Measurements from ENCODE around the gene NDOR1. TPM values are rescaled to one million over a fixed set of nuclear protein-coding genes. Genes with fewer than 3 reads are reported as not detected.

The NDOR1 gene
- total and polyA plus RNA-seq, 2 experiments from 2014 or later, result 7.8 to 12.3 TPM

- no peaks in the 10 kb centered on the region for H3K9me2 ChIP-seq (replicated peaks; ENCODE audit: insufficient read depth)
- WGBS (ENCODE audit: low lambda C conversion rate, missing lambda C conversion rate), result 90% methylated on average over 3 of the region's 4 CpGs
- H3K27me3 ChIP-seq, result peaks cover 83% of the 10 kb centered on the region
- H3K4me2 ChIP-seq, result no peak overlapping the region
- H3K9me3 ChIP-seq (ENCODE audit: low read depth), result no peaks in the 10 kb centered on the region
- no peaks in the 10 kb centered on the region for H3K36me3 ChIP-seq (replicated peaks; ENCODE audit: insufficient read depth, low read depth)
- H3K4me3 ChIP-seq, result no peak overlapping the region
- no peak overlapping the region for H2AFZ ChIP-seq
- H4K20me1 ChIP-seq (ENCODE audit: insufficient read depth, poor library complexity, severe bottlenecking), result no peaks in the 10 kb centered on the region
- H3K4me1 ChIP-seq (ENCODE audit: insufficient read depth), result peaks cover 10% of the 10 kb centered on the region
- DNase-seq (ENCODE audit: low spot score), result no peak
- no peak overlapping the region for H3K27ac ChIP-seq
- no peak for TF ChIP-seq CTCF (IDR thresholded peaks at IDR 0.05; ENCODE audit: poor library complexity)
- TF ChIP-seq EZH2phosphoT487 (IDR thresholded peaks at IDR 0.05; ENCODE audit: low read depth, severe bottlenecking, unreplicated experiment), result no peak
- no peak for TF ChIP-seq EZH2 (IDR thresholded peaks at IDR 0.05; ENCODE audit: borderline replicate concordance)
- no peaks in the 10 kb centered on the region for H3K79me2 ChIP-seq
Measured at GRCh38 chr9:137158625-137159024, 46.9 kb upstream of the NDOR1 start.

GRCh38 chr9:137159105-137160053, 46.1 kb upstream of the NDOR1 start:
- Histone ChIP-seq H3K79me2 (no peaks in the 10 kb centered on the region), H3K27ac (no peak overlapping the region), H3K4me3 (no peak overlapping the region), H4K20me1 (ENCODE audit: insufficient read depth, poor library complexity, severe bottlenecking) (no peaks in the 10 kb centered on the region), H3K36me3 (replicated peaks; ENCODE audit: insufficient read depth, low read depth) (no peaks in the 10 kb centered on the region), H3K4me2 (no peak overlapping the region), H3K27me3 (peaks cover 90% of the 10 kb centered on the region), H2AFZ (no peak overlapping the region), H3K9me2 (replicated peaks; ENCODE audit: insufficient read depth) (no peaks in the 10 kb centered on the region), H3K4me1 (ENCODE audit: insufficient read depth) (peaks cover 10% of the 10 kb centered on the region), H3K9me3 (ENCODE audit: low read depth) (no peaks in the 10 kb centered on the region)
- TF ChIP-seq EZH2phosphoT487 (IDR thresholded peaks at IDR 0.05; ENCODE audit: low read depth, severe bottlenecking, unreplicated experiment) (no peak), CTCF (IDR thresholded peaks at IDR 0.05; ENCODE audit: poor library complexity) (no peak), EZH2 (IDR thresholded peaks at IDR 0.05; ENCODE audit: borderline replicate concordance) (no peak)
- no peak for DNase-seq (ENCODE audit: low spot score)
- 59% methylated on average over 14 of the region's 14 CpGs for WGBS (ENCODE audit: low lambda C conversion rate, missing lambda C conversion rate)

- 83% methylated on average over 15 of the region's 17 CpGs for WGBS (ENCODE audit: low lambda C conversion rate, missing lambda C conversion rate)
- no peaks in the 10 kb centered on the region for H3K9me2 ChIP-seq (replicated peaks; ENCODE audit: insufficient read depth)
- H3K9me3 ChIP-seq (ENCODE audit: low read depth), result no peaks in the 10 kb centered on the region
- H3K4me1 ChIP-seq (ENCODE audit: insufficient read depth), result peaks cover 10% of the 10 kb centered on the region
- TF ChIP-seq EZH2 (IDR thresholded peaks at IDR 0.05; ENCODE audit: borderline replicate concordance), result no peak
- TF ChIP-seq CTCF (IDR thresholded peaks at IDR 0.05; ENCODE audit: poor library complexity), result no peak
- no peak for TF ChIP-seq EZH2phosphoT487 (IDR thresholded peaks at IDR 0.05; ENCODE audit: low read depth, severe bottlenecking, unreplicated experiment)
- no peaks in the 10 kb centered on the region for H3K36me3 ChIP-seq (replicated peaks; ENCODE audit: insufficient read depth, low read depth)
- H4K20me1 ChIP-seq (ENCODE audit: insufficient read depth, poor library complexity, severe bottlenecking), result no peaks in the 10 kb centered on the region
- H3K27ac ChIP-seq, result no peak overlapping the region
- H3K4me3 ChIP-seq, result no peak overlapping the region
- H2AFZ ChIP-seq, result no peak overlapping the region
- H3K79me2 ChIP-seq, result no peaks in the 10 kb centered on the region
- DNase-seq (ENCODE audit: low spot score), result no peak
- no peak overlapping the region for H3K4me2 ChIP-seq
- H3K27me3 ChIP-seq, result peaks cover 96% of the 10 kb centered on the region
Measured at GRCh38 chr9:137160054-137160425, 45.5 kb upstream of the NDOR1 start.

Data from hepatocyte (in vitro differentiated cells).